OCI-LY3 (cell line): ENCODE data around the gene KRABD2.

Experiments
- EZH2phosphoT487 ChIP-seq: fragments of 200-600 bp; shearing (Covaris generic); IDR thresholded peaks from 2 replicates; pipeline ENCODE4 v1.6.1; 2018; ENCODE audit warnings: antibody characterized with exemption, mixed run types, low read depth
- TF ChIP-seq, protein P1 (sequence below): fragments of 200-600, 300-600 bp; sonication (generic); IDR thresholded peaks from 2 replicates; pipeline ENCODE4 v1.5.1; 2014; ENCODE audit warnings: antibody characterized with exemption, low read length, low read depth

DNA sequence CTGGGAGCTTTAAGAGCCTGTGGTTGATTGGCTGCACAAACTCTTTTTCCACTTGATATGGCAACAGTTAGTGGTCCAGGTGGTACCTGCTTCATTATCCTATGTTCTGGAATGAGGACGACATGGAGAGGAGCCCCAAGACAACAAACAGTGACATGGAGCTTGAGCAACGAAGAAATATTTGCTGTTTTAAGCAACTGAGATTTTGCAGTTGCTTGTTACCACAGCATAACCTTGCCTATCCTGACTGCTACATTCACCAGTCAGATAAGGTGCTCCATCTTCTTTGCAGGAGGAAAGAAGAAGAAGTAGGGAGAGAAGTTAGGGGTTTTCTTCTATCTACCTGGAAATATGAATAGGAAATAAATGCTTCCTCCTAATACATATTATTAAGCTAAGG is 44.4 kb downstream of the KRABD2 start:
- TF ChIP-seq, protein P1, sequence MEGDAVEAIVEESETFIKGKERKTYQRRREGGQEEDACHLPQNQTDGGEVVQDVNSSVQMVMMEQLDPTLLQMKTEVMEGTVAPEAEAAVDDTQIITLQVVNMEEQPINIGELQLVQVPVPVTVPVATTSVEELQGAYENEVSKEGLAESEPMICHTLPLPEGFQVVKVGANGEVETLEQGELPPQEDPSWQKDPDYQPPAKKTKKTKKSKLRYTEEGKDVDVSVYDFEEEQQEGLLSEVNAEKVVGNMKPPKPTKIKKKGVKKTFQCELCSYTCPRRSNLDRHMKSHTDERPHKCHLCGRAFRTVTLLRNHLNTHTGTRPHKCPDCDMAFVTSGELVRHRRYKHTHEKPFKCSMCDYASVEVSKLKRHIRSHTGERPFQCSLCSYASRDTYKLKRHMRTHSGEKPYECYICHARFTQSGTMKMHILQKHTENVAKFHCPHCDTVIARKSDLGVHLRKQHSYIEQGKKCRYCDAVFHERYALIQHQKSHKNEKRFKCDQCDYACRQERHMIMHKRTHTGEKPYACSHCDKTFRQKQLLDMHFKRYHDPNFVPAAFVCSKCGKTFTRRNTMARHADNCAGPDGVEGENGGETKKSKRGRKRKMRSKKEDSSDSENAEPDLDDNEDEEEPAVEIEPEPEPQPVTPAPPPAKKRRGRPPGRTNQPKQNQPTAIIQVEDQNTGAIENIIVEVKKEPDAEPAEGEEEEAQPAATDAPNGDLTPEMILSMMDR: no peak
- no peak for TF ChIP-seq EZH2phosphoT487
